GM12891 (cell line): ENCODE data around the gene PDIK1L.

Source experiments
- PAX5 ChIP-seq: IDR thresholded peaks from 2 replicates; pipeline ENCODE4 v1.6.1; 2011; ENCODE audit warnings: low read length, moderate library complexity, mild to moderate bottlenecking; ENCODE audit not compliant: insufficient read depth, severe bottlenecking
- POLR2A ChIP-seq: IDR thresholded peaks from 2 replicates; pipeline ENCODE4 v1.6.1; 2011; ENCODE audit warnings: low read depth, low read length, control low read depth
- POLR2AphosphoS5 ChIP-seq: IDR thresholded peaks from 2 replicates; pipeline ENCODE4 v1.6.1; 2011; ENCODE audit warnings: low read depth, low read length, control low read depth

GRCh38 chr1:26064553-26064952 lies 47.1 kb upstream of the PDIK1L start:
- no peak for TF ChIP-seq POLR2AphosphoS5
- no peak for TF ChIP-seq POLR2A
- TF ChIP-seq PAX5: no peak
